GM21526 (cell line): ENCODE results near the gene TNS4.

Experiments
- ATAC-seq: cut with Tn5 transposase; IDR thresholded peaks from one replicate; pipeline ENCODE4 v1.9.1; 2021; ENCODE audit warnings: moderate library complexity; ENCODE audit not compliant: unreplicated experiment, low FRiP score

The TNS4 gene

DNA sequence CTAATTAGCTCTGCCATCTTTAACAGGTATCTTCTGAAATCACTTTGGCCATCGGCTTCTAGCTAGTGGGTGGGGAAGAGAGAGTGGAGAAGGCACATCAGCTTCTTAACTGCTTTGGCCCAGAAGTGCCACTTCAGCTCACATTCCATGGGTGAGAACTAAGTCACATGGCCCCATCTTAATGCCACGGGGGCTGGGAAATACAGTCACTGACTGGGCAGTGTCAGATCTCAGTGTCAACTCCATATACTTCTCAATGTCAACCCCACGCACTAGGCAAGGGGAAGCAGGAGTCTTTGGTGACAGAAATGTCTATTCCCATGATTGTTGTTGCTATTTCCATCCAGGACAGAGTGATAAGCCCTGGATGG is 34.5 kb upstream of the TNS4 start:
- no peak for ATAC-seq

GRCh38 chr17:40535438-40535837 is 34.0 kb upstream of the TNS4 start:
- ATAC-seq: no peak

DNA sequence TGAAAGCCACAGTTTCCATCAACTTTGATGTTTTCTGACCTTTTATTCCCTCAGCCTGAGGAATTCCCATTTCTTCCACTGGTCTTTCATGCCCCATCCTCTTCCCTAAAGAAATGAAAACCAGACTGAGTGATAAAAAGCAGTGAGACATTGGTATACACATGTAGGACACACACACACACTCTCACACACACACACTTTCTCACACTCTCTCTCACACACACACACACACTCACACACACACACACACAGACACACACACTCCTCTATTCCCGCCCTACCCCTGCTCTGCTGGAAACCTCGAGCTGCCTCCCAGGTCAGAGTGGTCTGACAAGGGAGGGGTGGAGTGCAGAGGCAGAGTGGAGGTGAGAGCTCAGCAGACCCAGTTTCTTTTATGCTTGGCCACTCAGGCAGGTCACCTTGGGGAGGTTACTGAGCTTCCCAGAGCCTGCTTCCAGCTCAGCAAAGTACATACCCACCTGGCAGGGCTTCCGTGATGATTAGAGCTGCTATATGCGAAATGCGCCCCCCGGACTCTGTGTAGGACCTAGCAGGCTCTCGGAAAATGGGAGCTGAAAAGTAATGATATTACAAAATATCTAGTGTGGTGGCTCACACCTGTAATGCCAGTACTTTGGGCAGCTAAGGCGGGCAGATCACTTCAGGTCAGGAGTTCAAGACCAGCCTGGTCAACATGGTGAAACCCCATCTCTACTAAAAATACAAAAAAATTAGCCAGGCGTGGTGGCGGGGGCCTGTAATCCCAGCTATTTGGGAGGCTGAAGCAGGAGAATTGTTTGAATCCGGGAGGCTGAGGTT is 33.2 kb upstream of the TNS4 start:
- no peak for ATAC-seq

GRCh38 chr17:40533896-40534295 is 32.5 kb upstream of the TNS4 start:
- no peak for ATAC-seq

- no peak for ATAC-seq
Observed at GRCh38 chr17:40532520-40533253, 31.3 kb upstream of the TNS4 start.

DNA sequence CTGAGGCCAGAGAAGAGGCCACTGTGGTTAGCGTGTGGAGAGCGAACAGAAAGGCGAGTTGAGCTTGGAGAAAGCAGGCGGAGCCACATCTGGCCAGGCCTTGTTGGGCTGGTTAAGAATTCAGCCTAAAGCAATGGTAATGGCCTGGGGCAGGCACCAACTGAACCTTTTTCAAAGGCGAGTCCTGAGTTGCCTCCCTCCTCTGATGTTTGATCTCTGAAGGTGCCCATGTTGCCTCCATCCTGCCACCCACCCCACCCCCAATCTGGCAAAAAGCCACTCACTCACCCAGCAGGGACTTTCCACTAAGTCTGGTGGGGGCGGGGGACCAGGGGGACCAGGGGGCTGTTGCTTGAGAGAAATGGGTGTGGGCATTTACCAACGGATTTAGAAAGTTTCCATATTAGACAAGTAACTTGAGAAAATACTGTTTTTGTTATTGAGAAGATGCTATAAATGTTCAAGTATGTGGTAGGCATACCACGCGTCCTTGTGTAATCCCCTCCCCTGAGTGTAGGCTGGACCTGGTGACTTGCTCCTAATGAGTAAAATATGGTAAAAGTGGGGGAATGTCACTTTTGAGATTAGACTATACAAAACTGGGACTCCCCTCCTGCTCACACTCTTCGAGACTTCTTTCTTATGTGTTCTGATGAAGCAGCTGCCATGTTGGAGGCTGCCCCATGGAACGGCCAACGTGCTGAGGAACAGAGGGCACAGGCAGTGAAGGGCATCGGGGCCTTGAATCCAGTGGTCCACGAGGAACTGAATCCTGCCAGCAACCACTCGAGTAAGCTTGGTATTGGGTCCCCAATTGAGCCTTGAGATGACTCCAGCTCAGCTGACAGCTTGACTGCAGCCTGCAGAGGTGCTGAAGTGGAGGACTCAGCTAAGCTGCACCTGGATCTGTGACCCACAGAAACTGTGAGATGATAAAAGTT is 29.9 kb upstream of the TNS4 start:
- no peak for ATAC-seq

DNA sequence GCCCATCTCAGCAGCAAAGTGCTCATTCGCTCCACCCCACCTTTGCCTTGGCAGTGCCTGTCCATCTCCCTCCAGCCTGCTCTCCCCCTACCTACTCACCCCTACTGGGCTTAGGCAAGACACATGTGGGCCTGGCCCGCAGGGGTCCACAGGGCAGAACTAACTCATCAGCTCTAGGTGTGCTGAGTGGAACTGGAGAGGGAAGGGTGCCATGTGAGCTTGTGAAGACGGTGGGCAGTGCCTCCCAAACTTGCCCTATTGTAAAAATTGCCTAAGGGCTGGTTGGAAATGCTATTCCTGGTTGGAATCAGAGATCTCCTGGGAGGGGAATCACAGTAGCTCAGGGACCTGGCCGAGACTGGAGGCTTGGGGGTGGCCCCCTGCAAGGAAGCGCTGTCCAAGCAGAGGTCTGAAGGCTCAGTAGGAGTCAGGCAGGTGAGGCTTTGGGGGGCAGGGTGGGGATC is 29.1 kb upstream of the TNS4 start:
- no peak for ATAC-seq

DNA sequence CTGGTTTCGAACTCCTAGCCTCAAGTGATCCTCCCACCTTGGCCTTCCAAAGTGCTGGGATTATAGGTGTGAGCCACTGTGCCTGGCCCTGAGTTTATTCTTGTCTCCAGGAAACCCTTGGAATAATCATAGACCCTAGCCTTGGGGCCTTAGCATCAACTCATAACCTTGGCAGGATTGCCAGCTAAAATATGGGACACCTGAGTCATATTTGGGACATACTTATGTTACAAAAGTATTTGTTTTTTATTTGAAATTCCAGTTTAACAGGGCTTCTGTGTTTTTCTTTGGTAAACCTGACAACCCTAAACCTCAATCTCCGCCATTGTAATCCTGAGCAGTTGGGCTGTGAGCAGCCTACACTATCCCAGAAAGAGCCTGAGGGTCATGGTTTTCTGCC is 28.6 kb upstream of the TNS4 start:
- no peak for ATAC-seq

- ATAC-seq: no peak
Observed at GRCh38 chr17:40528692-40529417, 27.4 kb upstream of the TNS4 start.

DNA sequence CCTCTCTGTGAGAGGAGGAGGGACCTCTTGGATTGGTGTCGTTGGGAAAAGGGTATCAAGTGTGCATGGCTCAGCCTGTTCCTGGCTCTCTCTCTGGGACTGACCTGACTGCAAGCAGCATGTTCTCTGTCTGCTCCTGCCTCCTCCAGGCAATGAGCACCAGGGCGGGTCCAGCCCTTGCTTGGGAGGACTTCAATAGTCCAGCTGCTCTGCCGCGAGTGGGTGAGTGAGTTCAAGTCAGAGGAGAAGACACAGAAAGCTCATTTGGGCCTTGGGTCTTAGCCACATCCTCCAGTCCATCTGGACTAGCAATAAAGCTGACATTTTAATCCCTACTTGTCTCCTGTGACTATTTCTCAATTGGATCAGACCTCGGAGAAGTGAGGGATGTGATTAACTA is 25.2 kb upstream of the TNS4 start:
- no peak for ATAC-seq

GRCh38 chr17:40525294-40525693 is 23.9 kb upstream of the TNS4 start:
- ATAC-seq: no peak

GRCh38 chr17:40524243-40524965 is 23.0 kb upstream of the TNS4 start:
- no peak for ATAC-seq

- ATAC-seq: no peak
Observed at GRCh38 chr17:40522961-40523310, 21.5 kb upstream of the TNS4 start.

GRCh38 chr17:40522250-40522960 is 21.0 kb upstream of the TNS4 start:
- no peak for ATAC-seq

DNA sequence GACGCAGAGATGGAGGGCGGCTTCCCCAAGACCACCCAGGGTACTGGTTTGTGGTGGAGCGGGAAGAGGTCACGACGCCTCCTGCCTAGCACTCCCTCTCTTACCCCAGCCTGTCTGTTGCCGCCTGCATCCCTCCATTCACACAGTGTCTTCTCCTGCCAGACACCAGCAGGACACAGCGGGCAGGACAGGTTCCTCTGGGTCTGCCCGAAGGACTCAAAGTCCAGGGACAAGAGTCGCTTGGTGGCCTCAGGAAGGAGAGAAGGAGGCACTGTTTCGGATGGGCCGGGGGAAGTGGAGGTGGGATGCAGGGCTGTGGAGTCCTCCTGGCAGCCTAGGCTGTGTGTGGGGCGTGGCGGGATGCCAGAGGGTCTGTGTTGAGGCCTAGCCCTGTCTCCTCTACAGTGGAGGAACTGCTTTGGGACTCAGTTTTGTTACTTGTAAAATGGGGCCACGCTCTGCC is 19.6 kb upstream of the TNS4 start:
- ATAC-seq: no peak

- no peak for ATAC-seq
Observed at GRCh38 chr17:40519089-40519775, 17.8 kb upstream of the TNS4 start.

- no peak for ATAC-seq
Observed at GRCh38 chr17:40518401-40519088, 17.1 kb upstream of the TNS4 start.

DNA sequence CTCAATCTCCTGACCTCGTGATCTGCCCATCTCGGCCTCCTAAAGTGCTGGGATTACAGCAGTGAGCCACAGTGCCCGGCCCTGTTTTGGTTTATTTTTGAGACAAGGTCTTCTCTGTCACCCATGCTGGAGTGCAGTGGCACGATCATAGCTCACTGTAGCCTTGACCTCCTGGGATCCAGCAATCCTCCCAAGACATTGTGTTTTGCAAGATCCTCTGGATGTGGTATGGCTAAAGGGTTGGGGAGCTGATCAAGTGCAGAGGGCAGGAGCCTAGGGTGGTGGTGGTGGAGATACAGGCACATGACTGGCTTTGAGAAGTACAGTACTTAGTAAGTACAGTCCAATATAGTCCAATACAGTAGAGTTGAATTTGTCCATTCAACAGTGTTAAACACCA is 16.6 kb upstream of the TNS4 start:
- ATAC-seq: no peak
